T-helper 2 cell (primary cell): Measurements from ENCODE around the gene LMAN1L.
A peak's percentile ranks its signal among the peaks of the same experiment; 100 is the strongest.

Experiments
- DNase-seq, 5 experiments: peaks; one replicate each; pipeline versions ENCODE4 v3.0.0 to v3.0.0-alpha.2; 2012 to 2022

LMAN1L gene

GRCh38 chr15:74863239-74864056 lies 50.8 kb downstream of the LMAN1L start:
- peak in 1 of 5 experiments; percentile 44 for DNase-seq

DNA sequence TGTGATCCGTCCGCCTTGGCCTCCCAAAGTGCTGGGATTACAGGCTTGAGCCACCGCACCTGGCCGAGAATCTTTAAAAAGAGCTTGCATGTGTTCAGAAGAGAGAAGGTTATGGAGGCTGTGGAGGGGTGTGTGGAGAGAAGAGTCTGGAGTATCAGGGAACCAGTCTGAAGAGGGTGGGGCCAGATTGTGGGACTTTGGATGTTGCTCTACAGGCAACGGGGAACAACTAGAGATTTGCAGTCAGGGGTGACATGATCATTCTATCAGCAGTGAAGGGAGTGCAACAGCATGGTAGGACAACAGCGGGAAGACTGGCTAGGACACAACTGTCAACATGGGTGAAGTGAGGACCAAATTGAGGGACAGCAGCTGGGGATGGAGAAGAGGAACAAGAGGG lies 51.7 kb downstream of the LMAN1L start:
- no peak for DNase-seq

DNA sequence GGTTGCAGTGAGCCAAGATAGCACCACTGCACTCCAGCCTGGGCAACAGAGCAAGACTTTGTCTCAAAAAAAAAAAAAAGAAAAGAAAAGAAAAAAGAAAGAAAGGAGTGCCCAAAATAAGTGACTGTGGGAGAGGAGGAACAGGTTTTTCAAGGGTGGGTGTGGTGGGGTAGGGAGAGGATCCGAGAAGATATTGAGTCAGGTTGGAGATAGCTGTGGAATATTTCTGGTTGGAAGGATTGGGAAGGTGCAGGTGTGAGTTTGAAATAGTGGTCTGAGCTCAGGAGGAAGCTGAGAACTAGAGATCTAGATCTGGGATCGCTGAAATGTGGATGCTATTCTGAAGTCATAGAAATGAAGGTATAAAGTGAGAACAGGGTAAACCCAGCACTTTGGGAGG lies 52.7 kb downstream of the LMAN1L start:
- no peak for DNase-seq

DNA sequence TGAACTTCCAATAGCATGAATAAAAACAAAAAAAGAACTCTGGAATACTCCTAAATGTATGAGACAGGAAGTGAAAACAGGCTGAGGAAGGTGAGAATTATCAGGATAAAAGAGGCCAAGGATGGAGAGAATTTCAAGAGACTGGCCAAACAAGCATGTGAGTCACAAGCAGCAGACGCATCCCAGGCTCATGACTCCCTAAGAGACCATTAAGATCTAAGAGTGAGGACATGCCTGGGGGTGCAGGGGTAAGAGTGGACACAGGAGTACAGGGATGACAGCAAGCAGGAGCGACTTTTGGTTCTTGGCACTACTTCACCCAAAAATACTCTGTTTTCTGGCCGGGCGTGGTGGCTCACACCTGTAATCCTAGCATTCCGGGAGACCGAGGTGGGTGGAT lies 53.5 kb downstream of the LMAN1L start:
- no peak for DNase-seq

DNA sequence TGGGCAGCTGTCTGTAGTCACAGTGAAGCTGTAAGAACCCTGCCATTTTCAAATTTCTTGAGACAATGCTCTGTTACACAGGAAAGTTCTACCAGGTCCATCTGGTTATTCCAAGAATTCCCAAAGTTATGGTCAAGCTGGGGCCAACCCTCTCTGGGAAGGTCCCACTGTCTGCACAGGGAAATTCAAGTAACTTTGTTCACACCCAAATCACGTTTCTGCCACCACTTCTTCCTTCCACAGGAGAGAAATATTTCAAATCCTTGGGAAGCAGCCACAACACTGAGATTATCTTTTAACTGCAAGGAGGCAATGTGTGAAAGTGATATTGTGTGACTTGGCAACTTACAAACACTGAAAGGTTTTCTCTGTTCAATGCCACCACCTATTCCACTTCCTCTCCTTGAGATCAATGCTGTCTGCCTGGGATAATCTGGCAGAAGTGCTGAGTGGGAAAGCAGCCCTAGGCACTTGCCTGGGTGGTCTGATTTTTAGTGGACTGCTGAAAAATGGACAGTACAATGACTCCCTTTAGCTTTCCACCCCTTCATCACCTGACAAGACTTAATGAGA lies 54.9 kb downstream of the LMAN1L start:
- DNase-seq = no peak

DNA sequence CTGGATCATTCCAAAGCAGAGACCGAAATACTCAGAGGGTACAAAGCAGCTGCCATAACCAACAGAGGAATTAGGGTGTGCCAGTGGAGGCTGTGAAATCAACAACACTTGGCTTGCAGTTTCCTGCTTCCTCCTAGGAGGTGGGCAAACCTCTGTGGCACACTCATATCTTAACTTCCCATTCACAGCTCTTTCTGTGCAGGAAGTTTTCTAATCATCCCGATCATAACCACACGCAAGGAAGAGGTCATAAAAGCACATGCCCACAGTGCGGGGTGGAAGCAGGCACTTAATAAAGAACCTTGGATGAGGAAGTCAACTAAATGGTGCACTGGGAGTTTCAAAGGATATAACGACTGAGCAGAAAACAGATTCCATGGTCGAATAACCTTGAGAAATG lies 55.4 kb downstream of the LMAN1L start:
- DNase-seq = peak in 1 of 5 experiments; percentile 83

DNA sequence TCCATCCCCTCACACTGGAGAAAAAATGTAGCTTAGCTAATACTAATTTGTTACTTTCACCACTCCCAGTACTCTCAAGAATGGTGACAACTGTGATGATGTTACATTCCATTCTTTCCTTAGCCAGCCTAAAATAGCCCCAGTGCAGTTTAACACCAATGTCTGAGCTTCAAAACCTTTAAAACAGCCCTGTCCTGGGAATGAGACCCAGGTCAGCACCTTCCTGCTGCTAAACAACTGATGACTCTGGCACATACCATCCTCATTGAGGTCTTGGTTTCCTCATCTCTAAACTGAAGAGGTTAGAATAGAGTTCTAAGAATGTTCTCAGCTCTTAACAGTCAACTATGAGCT lies 56.7 kb downstream of the LMAN1L start:
- DNase-seq = no peak

- peak in 2 of 5 experiments; percentile 37 to 94 for DNase-seq
These were observed 57.2 kb downstream of the LMAN1L start for GRCh38 chr15:74869726-74870407.

GRCh38 chr15:74870436-74871215 lies 58.0 kb downstream of the LMAN1L start:
- DNase-seq = no peak

DNA sequence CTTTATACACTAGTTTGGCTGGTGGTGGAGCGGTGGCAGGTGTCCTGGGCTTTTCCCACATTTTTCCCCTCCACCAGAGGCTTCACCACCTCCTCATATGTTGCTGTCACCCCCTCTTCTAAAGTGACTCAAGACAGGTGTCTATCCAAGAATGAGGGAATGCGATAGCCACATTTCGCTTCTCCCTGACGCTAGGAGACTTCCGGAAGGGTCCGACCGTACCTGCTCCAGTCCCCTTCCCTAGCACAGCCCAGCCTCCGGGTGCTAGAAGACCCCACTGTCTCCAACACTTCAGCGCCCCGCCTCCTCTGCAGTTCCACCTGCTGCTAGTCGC lies 60.0 kb downstream of the LMAN1L start:
- no peak for DNase-seq

- peak; percentile 80 to 97 (median 86) for DNase-seq
These were observed 60.6 kb downstream of the LMAN1L start, which contains the start of gene SCAMP2 for GRCh38 chr15:74873036-74873755. Gene SCAMP2 (minus strand): TSS chr15:74873365. CDS start chr15:74873255, 110 bp downstream.

- peak in 1 of 5 experiments; percentile 33 for DNase-seq
These were observed 61.3 kb downstream of the LMAN1L start for GRCh38 chr15:74873756-74874424.
